GM23338 (cell line): Measurements from ENCODE around the gene ENTHD1. TPM values are rescaled to one million over a fixed set of nuclear protein-coding genes. Genes with fewer than 3 reads are reported as not detected.
A peak's percentile ranks its signal among the peaks of the same experiment; 100 is the strongest.

Source experiments
- ATAC-seq: fragments of 200-7000 bp; cut with Tn5 transposase; 3 replicates; pipeline ENCODE4 v1.9.1; 2020
- DNase-seq: peaks from one replicate; pipeline ENCODE4 v3.0.0-alpha.2; 2015; ENCODE audit warnings: low spot score
- H2AFZ ChIP-seq: fragments of 200-600 bp; sonication (generic); 2 replicates; pipeline ENCODE4 v1.8.0; 2016; ENCODE audit warnings: antibody characterized with exemption, mild to moderate bottlenecking, moderate library complexity
- H3F3A ChIP-seq: fragments of 200-600 bp; sonication (generic); replicated peaks from 2 replicates; pipeline ENCODE4 v1.8.0; 2017; ENCODE audit warnings: antibody characterized with exemption, mixed run types, low read depth
- H3K27ac ChIP-seq: fragments of 200-600 bp; sonication (generic); 2 replicates; pipeline ENCODE4 v1.6.1; 2016; ENCODE audit warnings: low read depth
- H3K27me3 ChIP-seq: fragments of 200-600 bp; sonication (generic); 2 replicates; pipeline ENCODE4 v1.8.0; 2016; ENCODE audit warnings: mild to moderate bottlenecking, mixed run types, moderate library complexity; ENCODE audit not compliant: insufficient read depth
- H3K36me3 ChIP-seq: fragments of 200-600 bp; sonication (generic); 2 replicates; pipeline ENCODE4 v1.8.0; 2016; ENCODE audit warnings: mild to moderate bottlenecking; ENCODE audit not compliant: insufficient read depth
- H3K4me1 ChIP-seq: fragments of 200-600 bp; sonication (generic); 2 replicates; pipeline ENCODE4 v1.8.0; 2016; ENCODE audit warnings: mild to moderate bottlenecking, moderate library complexity; ENCODE audit not compliant: insufficient read depth
- H3K4me2 ChIP-seq: fragments of 200-600 bp; sonication (generic); 2 replicates; pipeline ENCODE4 v1.7.1; 2017; ENCODE audit warnings: mixed run types
- H3K4me3 ChIP-seq: fragments of 200-600 bp; sonication (generic); 2 replicates; pipeline ENCODE4 v1.6.1; 2016; ENCODE audit warnings: mixed run types
- H3K79me2 ChIP-seq: fragments of 200-600 bp; sonication (generic); replicated peaks from 2 replicates; pipeline ENCODE4 v1.8.0; 2017; ENCODE audit warnings: mild to moderate bottlenecking; ENCODE audit not compliant: insufficient read depth
- H3K9me2 ChIP-seq: fragments of 200-600 bp; sonication (generic); 2 replicates; pipeline ENCODE4 v1.8.0; 2017; ENCODE audit not compliant: insufficient read depth
- H4K20me1 ChIP-seq: fragments of 200-600 bp; sonication (generic); replicated peaks from 2 replicates; pipeline ENCODE4 v1.8.0; 2017; ENCODE audit warnings: mild to moderate bottlenecking; ENCODE audit not compliant: insufficient read depth
- H3K27ac Mint-ChIP-seq: 2 replicates; pipeline ENCODE4 v1.8.0; 2020; ENCODE audit warnings: inconsistent platforms, mild to moderate bottlenecking, moderate library complexity, mixed read lengths
- H3K27me3 Mint-ChIP-seq: 3 replicates; pipeline ENCODE4 v1.8.0; 2022; ENCODE audit warnings: low read depth, mild to moderate bottlenecking, moderate library complexity, mixed read lengths, inconsistent platforms; ENCODE audit not compliant: insufficient read depth, poor library complexity
- H3K36me3 Mint-ChIP-seq: 3 replicates; pipeline ENCODE4 v1.8.0; 2021; ENCODE audit warnings: low read depth, mild to moderate bottlenecking, inconsistent platforms, moderate library complexity, mixed read lengths
- H3K4me1 Mint-ChIP-seq: 3 replicates; pipeline ENCODE4 v1.8.0; 2020; ENCODE audit warnings: mild to moderate bottlenecking, inconsistent platforms, mixed read lengths
- H3K4me3 Mint-ChIP-seq: 3 replicates; pipeline ENCODE4 v1.8.0; 2021; ENCODE audit warnings: moderate library complexity, mild to moderate bottlenecking, inconsistent platforms, mixed read lengths
- H3K9me3 Mint-ChIP-seq: 3 replicates; pipeline ENCODE4 v1.8.0; 2020; ENCODE audit warnings: moderate library complexity, mild to moderate bottlenecking, inconsistent platforms, mixed read lengths
- CREB1 ChIP-seq: fragments of 250-450 bp; sonication (Bioruptor Pico); IDR thresholded peaks from 2 replicates; pipeline ENCODE4 v1.5.0; 2020; ENCODE audit warnings: low read depth, mild to moderate bottlenecking, moderate library complexity
- CTCF ChIP-seq, 2 experiments: fragments of 200-600 bp in 1 of 2; sonication (generic) in 1 of 2; conservative IDR thresholded peaks; 2 replicates each; pipeline versions ENCODE4 v1.5.1 to v1.6.1; 2016 to 2017; ENCODE audit warnings: antibody characterized with exemption in 2 of 2, low read depth in 2 of 2, mild to moderate bottlenecking in 2 of 2, moderate library complexity in 1 of 2
- ETS1 ChIP-seq: IDR thresholded peaks from 2 replicates; pipeline ENCODE4 v1.6.1; 2016; ENCODE audit warnings: antibody characterized with exemption
- EZH2 ChIP-seq: fragments of 200-600 bp; sonication (generic); IDR thresholded peaks from one replicate; pipeline ENCODE4 v1.8.0; 2017; ENCODE audit warnings: antibody characterized with exemption, mild to moderate bottlenecking, low read depth; ENCODE audit not compliant: unreplicated experiment
- EZH2phosphoT487 ChIP-seq: fragments of 200-600 bp; sonication (generic); IDR thresholded peaks from one replicate; pipeline ENCODE4 v1.8.1; 2018; ENCODE audit warnings: antibody characterized with exemption; ENCODE audit not compliant: unreplicated experiment
- JUNB ChIP-seq: IDR thresholded peaks from one replicate; pipeline ENCODE4 v1.6.1; 2016; ENCODE audit warnings: antibody characterized with exemption; ENCODE audit not compliant: unreplicated experiment
- NANOG ChIP-seq: IDR thresholded peaks from 2 replicates; pipeline ENCODE4 v1.6.1; 2016; ENCODE audit warnings: antibody characterized with exemption, borderline replicate concordance
- POLR2AphosphoS5 ChIP-seq: IDR thresholded peaks from 2 replicates; pipeline ENCODE4 v1.6.1; 2016; ENCODE audit warnings: antibody characterized with exemption, low read depth
- REST ChIP-seq: IDR thresholded peaks from one replicate; pipeline ENCODE4 v1.6.1; 2018; ENCODE audit warnings: antibody characterized with exemption; ENCODE audit not compliant: unreplicated experiment
- STAT1 ChIP-seq: IDR thresholded peaks from one replicate; pipeline ENCODE4 v1.6.1; 2016; ENCODE audit warnings: antibody characterized with exemption; ENCODE audit not compliant: unreplicated experiment
- ZNF114 ChIP-seq: fragments of 250-450 bp; sonication (Bioruptor Pico); IDR thresholded peaks from 2 replicates; pipeline ENCODE4 v1.5.0; 2020; ENCODE audit warnings: mild to moderate bottlenecking, moderate library complexity
- ZNF331 ChIP-seq: fragments of 250-450 bp; sonication (Bioruptor Pico); IDR thresholded peaks from 2 replicates; pipeline ENCODE4 v1.5.0; 2020; ENCODE audit warnings: low read depth, mild to moderate bottlenecking, moderate library complexity
- ZNF462 ChIP-seq: fragments of 250-450 bp; sonication (Bioruptor Pico); IDR thresholded peaks from 2 replicates; pipeline ENCODE4 v1.5.0; 2020; ENCODE audit warnings: mild to moderate bottlenecking, moderate library complexity
- long read RNA-seq: library from polyadenylated mRNA; unstranded; transcript quantifications from one replicate; pipeline ENCODE4 v2.0.0, GENCODE V29; 2020; ENCODE audit not compliant: unreplicated experiment
- polyA plus RNA-seq: library from polyadenylated mRNA; unstranded; fragments of >200 nt; fragmentation: Nextera tagmentation; extraction: Ambion mirVana; gene quantifications from 2 replicates; pipeline ENCODE4 v1.2.1, GENCODE V29; 2016
- total RNA-seq: library from RNA; depleted of rRNA; stranded (reverse); fragments of >200 nt; shearing (Covaris generic); gene quantifications from 2 replicates; pipeline ENCODE4 v1.2.3, GENCODE V29; 2014; rRNA removed

The ENTHD1 gene
- total RNA-seq (not detected in 2 replicates), polyA plus RNA-seq (not detected in 2 replicates)
- long read RNA-seq: 0 reads

GRCh38 chr22:39893526-39893925, at the start of gene ENTHD1:
Gene ENTHD1 (minus strand): TSS chr22:39893760. CDS start chr22:39887748, 6,012 bp downstream.
- Mint-ChIP-seq H3K27ac (no peak within 1 kb of the TSS), H3K27me3 (no peaks in the 10 kb centered on the region), H3K9me3 (no peaks in the 10 kb centered on the region), H3K4me1 (peaks cover 5% of the 10 kb centered on the region; the same call in 2 of the 3 replicates), H3K36me3 (no peaks in the 10 kb centered on the region), H3K4me3 (no peak within 1 kb of the TSS)
- H3K4me1 ChIP-seq: no peaks in the 10 kb centered on the region
- no peaks in the 10 kb centered on the region for H3K27me3 ChIP-seq
- H3F3A ChIP-seq: no peaks in the 10 kb centered on the region
- no peaks in the 10 kb centered on the region for H3K79me2 ChIP-seq
- H2AFZ ChIP-seq: peak within 1 kb of the TSS; percentile 91
- DNase-seq (peak; percentile 42), ATAC-seq (peak; percentile 54)
- H3K9me2 ChIP-seq: peaks cover 17% of the 10 kb centered on the region
- no peak within 1 kb of the TSS for H3K4me2 ChIP-seq
- no peaks in the 10 kb centered on the region for H3K36me3 ChIP-seq
- no peaks in the 10 kb centered on the region; the same call in none of the 2 replicates for H4K20me1 ChIP-seq
- no peak within 1 kb of the TSS for H3K4me3 ChIP-seq
- TF ChIP-seq ZNF114 (CRISPR knock-in tag) (no peak), CREB1 (no peak), ZNF331 (CRISPR knock-in tag) (no peak), POLR2AphosphoS5 (no peak), EZH2phosphoT487 (no peak), CTCF (conservative IDR thresholded peaks at IDR 0.05; ENCODE audit: low read depth in 2 of 2) (no peak), ETS1 (no peak), ZNF462 (CRISPR knock-in tag) (no peak), REST (no peak), EZH2 (no peak), JUNB (no peak), NANOG (no peak), STAT1 (no peak)
- no peak within 1 kb of the TSS for H3K27ac ChIP-seq
